HG03064 (cell line): Measurements from ENCODE around the gene HMBS.
A peak's percentile ranks its signal among the peaks of the same experiment; 100 is the strongest.
"Not testable (repeated sequence)": the region's sequence is repeated elsewhere in the genome, so short reads cannot be mapped to it uniquely, and the experiment has no call there.

Experiments
- ATAC-seq: cut with Tn5 transposase; IDR thresholded peaks from one replicate; pipeline ENCODE4 v1.9.1; 2021; ENCODE audit warnings: low read depth; ENCODE audit not compliant: unreplicated experiment

HMBS gene

DNA sequence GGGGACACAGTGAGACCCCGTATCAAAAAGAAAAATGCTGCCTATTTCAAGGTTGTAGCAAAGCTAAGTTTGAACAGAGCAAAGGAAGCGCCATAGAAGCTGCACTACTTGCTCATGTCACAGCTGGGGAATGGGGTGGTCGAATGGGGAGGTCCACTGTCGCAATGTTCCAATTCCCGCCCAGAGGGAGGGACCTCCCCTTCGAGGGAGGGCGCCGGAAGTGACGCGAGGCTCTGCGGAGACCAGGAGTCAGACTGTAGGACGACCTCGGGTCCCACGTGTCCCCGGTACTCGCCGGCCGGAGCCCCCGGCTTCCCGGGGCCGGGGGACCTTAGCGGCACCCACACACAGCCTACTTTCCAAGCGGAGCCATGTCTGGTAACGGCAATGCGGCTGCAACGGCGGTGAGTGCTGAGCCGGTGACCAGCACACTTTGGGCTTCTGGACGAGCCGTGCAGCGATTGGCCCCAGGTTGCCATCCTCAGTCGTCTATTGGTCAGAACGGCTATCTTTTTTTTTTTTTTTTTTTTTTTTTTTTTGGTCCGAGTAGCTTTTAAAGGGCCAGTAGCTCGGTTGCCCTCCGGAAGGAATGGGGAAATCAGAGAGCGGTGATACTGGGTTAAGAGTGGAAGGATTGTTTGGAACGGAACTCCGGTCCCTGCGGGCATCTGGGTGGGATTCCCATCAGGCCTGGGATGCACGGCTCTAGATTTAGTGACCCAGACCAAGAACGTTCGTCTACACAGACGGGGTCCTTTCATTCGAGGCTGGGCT, at the start of gene HMBS:
Gene HMBS, plus strand, starts transcription at position 219 of the 774 bp plus-strand sequence. Its CDS starts 153 bp downstream, at position 372.
- ATAC-seq = peak; percentile 75

DNA sequence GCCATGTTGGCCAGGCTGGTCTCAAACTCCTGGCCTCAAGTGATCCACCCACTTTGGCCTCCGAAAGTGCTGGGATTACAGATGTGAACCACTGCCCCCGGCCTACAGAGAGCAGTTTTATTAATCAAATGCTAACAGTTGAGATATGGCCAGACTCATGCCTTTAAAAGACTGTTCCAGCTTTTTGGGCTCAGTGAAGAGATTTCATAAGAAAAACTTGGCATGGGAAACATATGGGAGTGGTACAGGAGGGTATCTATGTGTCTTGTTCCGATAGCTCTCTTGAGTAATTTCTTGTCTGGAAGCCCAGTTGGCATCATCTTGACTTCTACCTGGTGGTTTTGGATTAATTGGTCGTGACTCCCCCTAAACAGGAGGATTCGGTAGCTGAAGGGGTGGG, 45.8 kb upstream of the HMBS start:
- no peak for ATAC-seq

DNA sequence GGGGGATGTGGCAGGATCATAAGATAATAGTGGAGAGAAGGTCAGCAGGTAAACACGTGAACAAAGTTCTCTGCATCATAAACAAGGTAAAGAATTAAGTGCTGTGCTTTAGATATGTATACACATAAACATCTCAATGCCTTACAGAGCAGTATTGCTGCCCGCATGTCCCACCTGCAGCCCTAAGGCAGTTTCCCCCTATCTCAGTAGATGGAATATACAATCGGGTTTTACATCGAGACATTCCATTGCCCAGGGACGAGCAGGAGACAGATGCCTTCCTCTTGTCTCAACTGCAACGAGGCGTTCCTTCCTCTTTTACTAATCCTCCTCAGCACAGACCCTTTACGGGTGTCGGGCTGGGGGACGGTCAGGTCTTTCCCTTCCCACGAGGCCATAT, 45.2 kb upstream of the HMBS start:
- ATAC-seq = not testable (repeated sequence)

DNA sequence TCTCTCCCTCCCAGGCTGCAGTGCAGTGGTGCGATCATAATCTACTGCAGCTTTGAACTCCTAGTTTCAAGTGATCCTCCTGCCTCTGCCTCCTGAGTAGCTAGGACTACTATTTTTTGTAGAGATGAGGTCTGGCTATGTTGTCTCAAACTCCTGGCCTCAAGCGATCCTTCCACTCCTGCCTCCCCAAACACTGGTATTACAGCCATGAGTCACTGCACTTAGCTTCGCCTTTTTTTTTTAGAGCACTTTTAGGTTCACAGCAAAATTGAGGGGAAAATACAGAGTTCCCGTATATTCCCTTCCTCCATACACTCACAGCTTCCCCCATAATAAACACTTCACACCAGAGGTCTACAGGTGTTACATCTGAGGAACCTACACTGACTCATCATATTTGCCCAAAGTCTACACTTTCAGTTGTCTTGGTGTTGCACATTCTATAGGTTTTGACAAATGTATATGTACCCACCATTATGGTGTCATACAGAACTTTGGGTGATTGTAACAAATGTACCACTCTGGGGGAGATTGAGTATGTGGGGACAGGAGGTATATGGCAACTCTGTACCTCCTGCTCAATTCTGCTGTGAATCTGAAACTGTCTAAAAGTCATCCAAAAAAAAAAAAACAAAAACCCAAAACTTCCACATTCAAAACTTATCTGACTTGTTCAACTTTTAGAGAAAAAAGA, 42.7 kb upstream of the HMBS start:
- no peak for ATAC-seq

DNA sequence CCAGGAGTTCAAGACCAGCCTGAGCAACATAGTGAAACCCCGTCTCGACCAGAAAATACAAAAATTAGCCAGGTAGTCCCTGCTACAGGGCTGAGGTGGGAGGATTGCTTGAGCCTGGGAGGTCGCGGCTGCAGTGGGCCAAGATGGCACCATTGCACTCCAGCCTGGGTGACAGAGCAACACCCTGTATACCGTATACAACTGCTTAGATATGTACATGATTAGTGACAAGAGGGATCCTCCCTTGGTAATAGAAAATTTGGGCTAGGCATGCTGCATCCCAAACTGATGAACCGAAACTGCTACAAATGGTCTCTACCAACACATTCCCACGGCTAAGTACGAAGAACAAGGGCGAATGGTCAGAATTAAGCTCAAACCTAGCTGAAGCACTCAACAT, 41.8 kb upstream of the HMBS start:
- ATAC-seq = no peak

DNA sequence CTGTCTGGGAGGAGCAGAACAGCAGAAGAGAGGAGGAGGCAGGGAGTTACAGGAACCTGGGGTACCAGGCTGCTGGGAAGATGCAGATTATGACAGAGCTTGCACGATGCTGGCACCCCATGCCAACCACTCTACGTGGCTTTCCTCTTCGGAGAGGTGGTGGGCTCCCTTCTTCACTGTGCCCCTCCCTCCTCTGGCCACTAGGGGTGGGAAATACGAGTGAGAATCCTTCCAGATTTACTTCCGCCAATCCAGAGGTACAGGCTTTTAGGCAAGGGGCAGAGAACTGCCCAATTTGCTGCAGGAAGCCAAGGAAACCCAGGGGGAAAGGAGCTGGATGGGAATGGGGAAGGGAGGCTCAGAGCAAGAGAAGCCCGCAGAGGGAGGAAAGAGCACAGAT, 40.0 kb upstream of the HMBS start:
- ATAC-seq = no peak

DNA sequence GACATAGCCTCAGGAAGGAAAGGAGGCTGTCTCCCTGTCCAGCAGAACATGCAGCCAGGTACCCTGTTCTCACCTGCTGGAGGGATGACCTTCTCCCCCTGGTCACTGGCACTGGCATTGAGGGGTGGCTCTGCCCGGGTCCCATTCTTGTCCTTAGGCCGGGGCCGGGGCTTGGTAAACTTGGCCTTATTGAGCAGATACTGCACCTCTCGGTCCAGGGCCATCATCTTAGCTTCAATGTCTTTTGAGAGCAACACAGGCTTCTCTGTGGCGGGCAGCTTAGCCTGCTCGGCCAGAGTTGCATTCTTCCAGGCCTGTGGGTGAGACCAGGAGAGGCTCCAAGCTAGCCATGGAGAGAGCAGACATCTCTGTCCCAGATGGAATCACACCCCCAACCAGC, 38.2 kb upstream of the HMBS start:
- no peak for ATAC-seq

DNA sequence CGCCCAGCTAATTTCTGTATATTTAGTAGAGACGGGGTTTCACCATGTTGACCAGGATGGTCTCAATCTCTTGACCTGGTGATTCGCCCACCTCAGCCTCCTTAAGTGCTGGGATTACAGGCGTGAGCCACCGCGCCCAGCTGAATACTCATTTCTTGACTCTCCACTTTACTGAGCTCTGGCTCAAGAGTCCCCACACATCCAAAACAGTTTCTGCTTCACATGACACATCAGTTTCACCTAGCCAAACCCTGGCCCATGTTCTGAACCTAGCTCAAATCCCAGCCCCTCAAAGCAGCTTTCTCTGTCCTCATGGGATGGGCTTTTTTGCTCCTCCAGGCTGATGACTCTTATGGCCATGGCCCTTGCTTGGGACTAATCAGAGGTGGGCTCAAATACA, 37.5 kb upstream of the HMBS start:
- ATAC-seq = no peak

DNA sequence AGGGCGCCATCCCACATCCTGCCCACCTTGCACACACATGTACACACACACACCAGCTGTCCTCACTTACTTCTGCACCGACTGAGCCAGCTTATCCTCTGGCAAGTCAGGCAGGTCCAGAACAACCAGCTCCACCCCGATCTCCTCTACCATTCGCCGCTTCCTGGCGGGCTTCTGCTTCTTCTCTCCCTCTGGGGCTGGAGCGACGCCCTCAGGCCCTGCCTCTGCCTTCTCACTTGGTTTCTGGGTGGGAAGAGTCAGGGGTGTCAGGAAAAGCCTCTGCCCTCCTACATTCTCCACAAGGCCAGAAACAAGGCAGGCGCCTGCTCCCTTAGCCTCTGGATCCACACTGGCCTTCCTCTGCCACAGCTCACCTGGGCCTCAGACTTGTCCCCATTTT, 36.0 kb upstream of the HMBS start:
- no peak for ATAC-seq

DNA sequence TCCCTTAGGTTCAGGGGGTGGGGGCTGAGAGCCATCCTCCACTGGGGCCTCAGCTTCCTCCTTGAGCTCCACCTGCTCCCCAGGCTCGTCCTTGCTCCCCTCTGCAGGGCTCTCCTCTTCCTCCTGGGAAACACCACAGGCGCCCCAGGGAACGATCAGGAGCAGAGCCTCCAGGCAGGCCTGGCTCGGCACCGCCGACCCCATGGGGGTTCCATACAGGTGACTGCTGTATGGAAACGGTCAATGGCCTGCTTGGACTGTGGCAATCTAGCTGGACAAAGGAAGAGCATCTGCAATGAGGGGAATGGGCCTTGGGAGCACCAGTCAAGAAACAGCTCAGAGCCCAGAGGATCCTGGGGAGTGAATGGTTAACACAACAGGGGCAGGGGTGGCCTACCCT, 35.6 kb upstream of the HMBS start:
- ATAC-seq = no peak

DNA sequence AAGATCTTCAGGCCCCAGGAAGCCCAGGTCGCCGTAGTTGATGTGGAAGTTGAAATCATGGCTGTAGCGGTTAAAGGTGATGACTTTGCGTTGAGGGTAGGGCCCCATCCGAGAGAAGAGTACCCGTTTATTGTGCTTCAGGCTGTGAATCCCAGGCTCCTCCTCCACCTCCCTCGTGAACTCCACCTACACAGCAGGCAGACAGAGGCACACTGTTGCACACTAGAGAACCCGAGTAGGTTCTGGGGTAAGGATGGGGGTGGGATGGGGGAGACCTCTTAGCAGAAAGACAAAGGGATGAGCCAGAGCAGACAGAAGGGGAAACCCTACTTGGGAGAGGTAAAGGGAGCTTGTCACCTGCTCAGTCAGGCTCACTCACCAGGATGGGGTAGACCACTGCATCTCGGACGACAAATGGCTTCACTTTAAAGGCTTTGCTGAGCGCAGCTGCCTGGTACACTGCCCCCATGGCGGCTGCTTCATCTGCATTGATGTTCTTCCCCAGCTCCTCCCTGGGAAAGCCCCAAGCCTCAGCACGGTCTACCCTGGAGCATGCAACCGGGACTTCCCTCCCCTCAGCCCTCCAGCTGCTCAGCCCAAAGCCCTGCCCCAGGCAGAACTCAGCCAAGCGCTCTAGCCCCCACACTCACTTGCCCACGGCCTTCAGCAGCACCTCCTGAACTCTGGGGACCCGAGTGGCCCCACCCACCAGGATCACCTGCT, 33.1 kb upstream of the HMBS start:
- ATAC-seq = no peak

DNA sequence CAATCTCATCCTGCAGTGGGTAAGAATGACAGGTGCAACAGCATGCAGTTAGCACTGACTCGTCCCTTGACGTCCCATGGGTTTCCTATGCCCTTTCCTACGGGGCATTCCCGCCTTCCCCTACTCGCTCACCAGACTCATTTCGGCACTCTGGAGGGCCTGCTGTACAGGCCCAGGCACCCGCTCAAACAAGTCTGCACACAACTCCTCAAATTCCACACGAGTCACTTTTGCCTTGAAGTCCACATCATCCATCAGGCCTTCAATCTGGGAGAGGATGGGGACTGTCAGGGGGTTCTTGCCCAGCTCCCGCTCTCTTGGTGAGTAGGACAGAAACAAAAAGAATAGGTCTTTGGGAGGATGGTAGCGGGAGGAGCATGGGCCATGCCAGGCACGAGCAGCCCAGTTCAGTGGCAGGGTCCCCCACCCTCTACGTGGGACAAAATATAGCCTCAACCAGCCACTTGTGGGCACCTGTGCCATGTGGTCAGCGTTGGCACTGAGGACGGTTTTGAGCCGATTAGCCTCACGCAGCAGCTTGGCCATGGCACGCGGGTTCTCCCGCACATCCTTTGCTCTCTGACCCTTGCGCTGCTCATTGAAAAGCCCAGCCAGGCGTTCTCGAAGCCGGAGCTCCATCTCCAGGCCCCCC, 32.4 kb upstream of the HMBS start:
- ATAC-seq = no peak

DNA sequence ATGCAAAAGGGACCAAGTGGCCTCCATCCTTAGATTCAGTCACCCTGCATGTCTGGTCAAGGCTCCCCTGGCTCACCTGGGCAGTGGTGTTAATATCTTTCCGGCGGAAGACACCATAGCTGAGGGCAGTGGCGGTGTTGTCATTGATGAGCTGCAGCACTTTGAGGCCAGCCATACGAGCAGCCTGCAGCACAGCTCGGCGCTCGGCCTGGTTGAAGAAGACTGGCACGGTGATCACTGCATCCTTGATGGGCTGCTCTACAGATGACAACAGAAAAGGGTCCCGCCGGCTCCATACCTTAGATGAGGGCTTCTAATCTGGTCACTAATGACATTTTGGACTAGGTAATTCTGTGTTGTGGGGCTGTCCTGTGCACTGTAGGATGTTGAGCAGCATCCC, 30.3 kb upstream of the HMBS start:
- no peak for ATAC-seq

DNA sequence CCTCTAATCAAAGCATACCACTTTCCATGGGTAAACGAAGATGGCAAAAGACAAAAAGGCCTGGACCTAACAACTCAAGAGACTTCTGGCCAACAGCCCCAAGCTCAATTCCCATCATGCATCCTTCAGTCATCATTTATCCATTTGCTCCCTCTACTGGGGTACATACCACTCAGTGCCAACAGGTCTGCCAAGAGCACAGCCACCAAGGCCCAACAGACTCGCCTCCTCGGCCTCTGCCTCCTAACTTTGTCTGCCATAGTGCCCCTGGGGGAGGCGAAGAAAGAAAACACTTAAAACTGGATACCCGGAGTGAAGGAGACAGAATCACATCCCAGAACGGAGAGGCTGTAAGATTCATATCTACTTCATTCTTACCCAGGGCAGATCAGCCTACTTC, 28.8 kb upstream of the HMBS start:
- no peak for ATAC-seq

DNA sequence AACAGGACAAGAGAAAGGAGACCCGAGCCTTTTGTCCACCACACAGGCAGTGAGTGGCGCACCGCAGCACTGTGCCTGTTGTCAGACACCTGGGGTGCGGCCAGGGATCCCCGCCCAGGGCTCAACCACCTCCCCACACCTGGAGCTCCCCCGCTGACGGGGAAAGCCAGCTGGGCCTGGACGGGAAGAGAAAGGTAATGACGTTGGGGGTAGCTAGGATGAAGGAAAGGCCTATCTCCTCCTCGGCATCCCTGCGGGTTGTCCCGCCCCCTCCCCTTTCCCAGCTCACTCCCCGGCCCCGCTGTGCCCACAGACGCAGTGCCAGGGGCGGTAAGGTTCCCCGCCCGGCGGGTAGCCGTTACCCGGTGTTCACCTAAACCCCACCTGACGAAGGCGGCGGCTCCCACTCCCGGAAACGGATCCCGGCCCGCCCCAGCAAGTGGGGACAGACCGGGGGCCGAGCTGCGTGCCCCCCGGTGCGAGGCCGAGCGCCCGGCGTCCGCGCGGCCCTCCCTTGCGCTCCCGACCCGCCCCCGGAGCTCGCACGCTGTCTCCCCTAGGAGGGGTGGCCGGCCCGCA, 28.2 kb upstream of the HMBS start:
- peak; percentile 11 for ATAC-seq

DNA sequence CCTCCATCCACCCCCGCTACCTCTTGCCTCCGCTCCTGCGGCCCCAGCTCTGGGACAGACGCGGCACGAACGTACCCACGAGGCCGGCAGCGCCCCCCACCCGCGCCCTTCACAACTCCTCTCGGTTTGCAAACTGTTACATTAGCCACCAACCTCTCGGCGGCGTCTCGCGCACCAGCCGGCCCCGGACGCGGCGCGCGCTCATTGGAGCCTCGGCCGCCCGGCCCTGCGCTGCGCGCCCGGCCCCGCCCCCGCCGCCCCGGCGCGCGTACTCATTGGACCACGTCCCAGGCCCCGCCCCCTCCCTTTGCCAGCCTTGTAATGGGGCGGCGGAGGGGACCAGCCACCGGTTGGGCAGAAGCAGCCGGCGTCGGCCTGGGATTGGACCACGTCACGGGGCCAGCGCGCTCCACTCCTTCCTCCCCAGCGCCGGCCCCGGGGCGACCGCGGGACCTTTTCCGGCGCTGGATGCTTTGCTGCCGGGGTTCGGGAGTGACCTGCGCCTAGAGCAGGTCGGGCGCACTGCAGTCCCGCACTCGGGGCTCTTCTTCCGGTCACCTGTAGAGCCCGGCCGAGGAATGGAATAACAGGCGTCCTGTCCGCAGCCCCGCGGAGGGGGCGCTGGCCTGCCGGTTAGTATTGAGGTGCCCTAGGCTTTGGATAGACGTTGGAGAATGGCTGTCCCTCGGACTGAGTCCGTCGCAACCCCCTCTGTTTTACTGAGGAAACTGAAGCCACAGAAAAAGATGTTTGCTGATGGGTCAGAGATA, 27.5 kb upstream of the HMBS start, which contains the start of gene HYOU1:
Gene HYOU1, minus strand, starts transcription at position 206 of the 770 bp plus-strand sequence. CDS start 1,045 bp downstream, outside the sequence.
- ATAC-seq = peak; percentile 90

DNA sequence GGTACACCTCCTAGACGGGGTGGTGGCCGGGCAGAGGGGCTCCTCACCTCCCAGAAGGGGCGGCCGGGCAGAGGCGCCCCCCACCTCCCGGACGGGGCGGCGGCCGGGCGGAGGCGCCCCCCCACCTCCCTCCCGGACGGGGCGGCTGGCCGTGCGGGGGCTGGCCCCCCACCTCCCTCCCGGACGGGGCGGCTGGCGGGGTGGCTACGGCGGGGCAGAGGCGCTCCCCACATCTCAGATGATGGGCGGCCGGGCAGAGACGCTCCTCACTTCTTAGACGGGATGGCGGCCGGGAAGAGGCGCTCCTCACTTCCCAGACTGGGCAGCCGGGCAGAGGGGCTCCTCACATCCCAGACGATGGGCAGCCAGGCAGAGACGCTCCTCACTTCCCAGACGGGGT, 25.6 kb upstream of the HMBS start:
- ATAC-seq = not testable (repeated sequence)

DNA sequence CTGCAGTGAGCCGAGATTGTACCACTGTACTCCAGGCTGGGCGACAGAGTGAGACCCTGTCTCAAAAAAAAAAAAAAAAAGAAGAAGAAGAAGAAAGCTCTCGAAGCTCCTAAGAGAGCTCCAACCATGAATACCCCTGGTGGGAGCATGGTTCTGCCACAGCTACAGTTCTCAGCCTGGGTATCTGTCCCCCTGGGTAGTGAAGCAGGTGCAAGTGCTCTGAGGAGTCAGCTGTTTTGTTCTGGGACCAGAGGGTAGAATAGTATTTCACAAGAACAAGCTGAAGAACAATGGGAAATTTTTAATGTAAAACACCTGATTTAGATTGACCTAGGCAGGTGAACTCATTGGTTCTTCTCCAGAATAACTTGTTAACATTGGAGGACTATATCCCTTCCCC, 23.4 kb upstream of the HMBS start:
- no peak for ATAC-seq

DNA sequence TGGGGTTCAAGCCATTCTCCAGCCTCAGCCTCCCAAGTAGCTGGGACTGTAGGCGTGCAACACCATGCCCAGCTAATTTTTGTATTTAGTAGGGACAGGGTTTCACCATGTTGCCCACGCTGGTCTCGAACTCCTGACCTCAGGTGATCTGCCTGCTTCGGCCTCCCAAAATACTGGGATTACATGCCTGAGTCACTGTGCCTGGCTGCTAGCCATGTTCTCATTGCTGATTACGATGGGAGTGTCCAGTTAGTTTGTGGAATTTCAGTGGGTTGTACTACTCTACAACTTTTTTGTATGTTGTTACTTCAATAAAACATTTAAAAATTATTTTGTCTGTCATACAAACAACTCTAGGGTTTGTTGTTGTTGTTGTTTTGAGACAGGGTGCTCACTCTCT, 21.9 kb upstream of the HMBS start:
- ATAC-seq = no peak

DNA sequence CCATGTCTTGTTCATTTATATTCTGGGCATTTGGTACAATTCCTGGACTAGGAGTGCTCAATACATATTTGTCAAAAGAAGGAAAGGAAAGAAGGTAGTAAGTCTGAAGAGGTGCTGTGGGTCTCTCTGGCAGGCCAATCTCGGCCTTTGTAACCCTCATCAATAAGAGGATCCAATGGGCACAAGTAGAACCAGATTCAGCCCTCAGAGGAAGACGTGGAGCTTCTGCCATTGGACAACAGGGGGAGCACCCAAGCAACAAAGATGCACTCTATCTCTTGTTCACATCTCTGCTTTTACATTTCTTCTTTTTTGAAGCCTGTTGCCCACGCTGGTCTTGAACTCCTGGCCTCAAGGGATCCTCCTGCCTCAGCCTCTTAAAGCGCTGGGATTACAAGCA, 19.3 kb upstream of the HMBS start:
- ATAC-seq = no peak
